Aorta (tissue), 4 donors: ENCODE data around the gene THAP12. TPM values are rescaled to one million over a fixed set of nuclear protein-coding genes. Genes with fewer than 3 reads are reported as not detected.

Source experiments
- polyA plus RNA-seq, 2 donors: library from polyadenylated mRNA; stranded (reverse); fragments of 200-250 nt; gene quantifications; one replicate each; pipeline ENCODE4 v1.2.3, GENCODE V29; 2013
- total RNA-seq, 2 donors: library from RNA; stranded (reverse); fragmentation: NEBNext Ultra II Directional; extraction: Animal tissue kit (Norgen Biotek cat#: 25700); gene quantifications; one replicate each; pipeline ENCODE4 v1.2.1, GENCODE V29; 2021
- donor health status: healthy with polysubstance abuse.
- donor health status: Bipolar disorder and iron deficiency.
- donor health status: DM: no; HTN: no; CAD: no.
- donor health status: DM: yes; HTN: yes; CAD: no.

Gene THAP12
- total and polyA plus RNA-seq, 4 donors = 20.4 to 41.0 (median 32.2) TPM

Other genes with a start within 250 kb of the THAP12 start
- 10 to 100 TPM in 1 of 2 donors, 1 to 10 TPM in 1; 7.4 to 30.0 TPM for gene WNT11, start 174.6 kb downstream of the THAP12 start, total RNA-seq
- gene WNT11, start 174.6 kb downstream of the THAP12 start, polyA plus RNA-seq = under 1 TPM; 0.25 to 0.87 TPM
- gene GVQW3, start 191 bp upstream of the THAP12 start, total RNA-seq = 1 to 10 TPM; 1.9 to 3.7 TPM
- 1 to 10 TPM in 1 of 2 donors, under 1 TPM in 1; 0.50 to 2.0 TPM for gene GVQW3, start 191 bp upstream of the THAP12 start, polyA plus RNA-seq
- gene EMSY, start 63.9 kb upstream of the THAP12 start, total RNA-seq = 10 to 100 TPM; 25.1 to 35.0 TPM
- 10 to 100 TPM in 1 of 2 donors, 1 to 10 TPM in 1; 3.6 to 10.4 TPM for gene EMSY, start 63.9 kb upstream of the THAP12 start, polyA plus RNA-seq